Tongue (tissue), 2 donors: ENCODE results near the gene ST8SIA6. TPM values are rescaled to one million over a fixed set of nuclear protein-coding genes. Genes with fewer than 3 reads are reported as not detected.
"Not testable (repeated sequence)": the region's sequence is repeated elsewhere in the genome, so short reads cannot be mapped to it uniquely, and the experiment has no call there.

Experiments used
- DNase-seq: peaks from one replicate; pipeline ENCODE4 v3.0.0-alpha.2; 2015
- total RNA-seq: library from RNA; depleted of rRNA; stranded (reverse); fragments of >200 nt; gene quantifications from one replicate; pipeline ENCODE4 v1.2.3, GENCODE V29; 2014

Gene ST8SIA6
- 2.9 TPM for total RNA-seq

DNA sequence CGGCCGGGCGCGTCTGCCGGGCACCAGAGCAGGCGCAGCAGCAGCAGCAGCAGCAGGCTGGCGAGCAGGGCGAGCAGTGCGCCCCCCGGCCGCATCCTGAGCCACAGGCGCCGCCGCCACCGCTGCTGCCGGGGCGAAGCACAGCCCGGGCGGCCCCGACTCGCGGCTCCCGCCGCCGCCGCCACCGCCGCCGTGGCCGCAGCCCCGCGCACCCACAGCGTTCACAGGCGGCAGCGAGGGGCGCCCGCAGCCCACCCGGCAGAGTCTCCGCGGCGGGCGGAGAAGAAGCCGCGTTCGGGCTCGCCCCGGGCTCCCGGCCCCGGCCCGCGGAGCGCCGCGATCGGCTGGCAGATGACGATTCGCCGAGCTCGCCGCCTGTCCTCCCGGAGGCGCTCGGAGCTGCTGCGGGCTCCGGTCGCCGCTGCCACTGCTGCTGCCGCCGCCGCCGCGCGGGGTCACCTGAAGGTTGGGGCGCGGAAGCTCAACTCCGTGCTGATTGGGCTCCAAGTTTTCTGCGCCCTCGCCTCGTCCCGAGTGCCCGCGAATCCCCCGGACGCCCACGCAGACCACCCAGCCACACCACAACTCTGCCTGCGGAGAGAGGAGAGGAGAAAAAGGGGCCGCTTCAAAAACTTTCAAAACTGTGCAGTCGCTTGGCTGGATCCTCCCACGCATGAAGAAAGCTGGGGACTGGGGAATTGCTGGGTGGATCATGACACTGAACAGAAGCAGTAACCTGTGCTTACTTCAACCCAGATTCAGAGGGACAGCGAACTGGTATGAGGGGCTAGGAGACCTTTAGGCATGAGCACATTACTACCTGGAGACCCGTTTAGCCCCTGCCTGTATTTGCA, at the start of gene ST8SIA6:
TSS of gene ST8SIA6 (minus strand) at position 435 of the 854 bp plus-strand sequence. CDS start at position 95, 340 bp downstream.
- DNase-seq = peak; percentile 71

DNA sequence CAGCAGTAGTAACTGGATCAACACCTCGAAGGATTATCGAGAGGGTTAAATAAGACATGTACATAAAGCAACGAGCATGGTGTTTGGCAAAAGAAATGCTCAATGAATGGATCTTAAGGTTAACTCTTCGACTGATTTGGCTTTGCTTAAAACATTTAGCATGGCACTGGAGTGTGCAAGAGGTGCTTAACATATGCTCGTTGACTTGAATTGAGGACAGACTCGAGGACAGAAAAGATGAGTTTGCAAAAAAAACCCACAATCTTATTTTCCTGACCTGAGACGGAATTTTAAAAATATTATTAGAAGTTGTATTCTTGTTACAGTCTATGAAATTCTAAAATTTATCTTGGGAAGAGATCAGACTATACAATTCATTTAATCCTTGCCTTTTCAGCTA, 49.4 kb upstream of the ST8SIA6 start:
- DNase-seq = no peak

DNA sequence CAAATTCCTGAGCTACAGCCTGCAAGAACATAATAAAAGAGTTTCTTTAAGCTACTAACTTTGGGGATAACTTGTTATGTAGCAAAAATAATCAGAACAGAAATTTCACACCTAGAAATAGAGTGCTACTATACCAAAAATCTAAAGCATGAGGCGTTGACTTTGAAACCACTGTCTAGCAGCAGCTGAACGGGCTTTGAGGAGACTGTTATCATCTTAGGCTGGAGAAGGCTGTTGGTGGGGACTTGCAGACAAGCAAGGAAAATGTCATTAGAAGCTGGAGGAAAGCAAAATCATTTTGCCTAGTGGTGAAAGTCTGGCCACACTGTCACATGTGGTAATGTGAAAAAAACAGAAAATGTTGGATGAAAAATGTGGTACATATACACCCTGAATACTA, 48.4 kb upstream of the ST8SIA6 start:
- DNase-seq = no peak

DNA sequence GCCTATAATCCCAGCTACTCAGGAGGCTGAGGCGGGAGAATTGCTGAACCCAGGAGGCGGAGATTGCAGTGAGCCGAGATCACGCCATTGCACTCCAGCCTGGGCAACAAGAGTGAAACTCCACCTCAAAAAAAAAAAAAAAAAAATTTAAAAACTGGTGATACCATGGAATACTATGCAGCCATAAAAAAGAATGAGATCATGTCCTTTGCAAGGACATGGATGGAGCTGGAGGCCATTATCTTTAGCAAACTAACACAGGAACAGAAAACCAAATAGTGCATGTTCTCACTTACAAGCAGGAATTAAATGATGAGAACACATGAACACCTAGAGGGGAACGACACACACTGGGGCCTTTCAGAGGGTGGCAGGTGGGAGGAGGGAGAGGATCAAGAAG, 44.6 kb upstream of the ST8SIA6 start:
- not testable (repeated sequence) for DNase-seq

DNA sequence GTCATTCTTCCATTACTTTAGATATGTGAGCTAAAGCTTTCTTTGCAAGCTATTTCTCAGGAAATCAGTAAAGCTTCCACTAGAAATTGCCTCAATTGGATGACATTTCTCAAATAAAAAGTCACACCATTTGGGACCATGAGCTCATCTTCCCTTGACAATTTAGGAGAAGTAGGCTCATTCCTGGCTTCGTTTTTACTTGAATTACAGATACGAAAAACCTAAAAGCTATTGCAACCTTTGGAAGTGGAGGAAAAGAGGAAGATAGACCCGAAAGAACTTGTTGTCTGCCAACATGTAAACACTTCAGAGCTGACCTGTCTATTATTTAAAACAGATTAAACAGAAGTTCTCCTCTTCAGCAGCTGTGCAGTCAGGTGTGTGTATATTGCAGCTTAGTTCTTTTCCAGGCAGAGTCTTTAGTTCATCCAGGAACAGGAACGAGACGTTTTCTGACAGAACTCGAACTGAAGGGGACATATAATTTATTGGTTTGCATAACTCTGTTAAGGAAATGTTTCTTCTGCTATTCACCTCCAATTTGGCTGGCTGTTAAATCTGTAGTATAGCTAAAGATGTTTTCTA, 43.1 kb upstream of the ST8SIA6 start:
- DNase-seq = peak; percentile 52

DNA sequence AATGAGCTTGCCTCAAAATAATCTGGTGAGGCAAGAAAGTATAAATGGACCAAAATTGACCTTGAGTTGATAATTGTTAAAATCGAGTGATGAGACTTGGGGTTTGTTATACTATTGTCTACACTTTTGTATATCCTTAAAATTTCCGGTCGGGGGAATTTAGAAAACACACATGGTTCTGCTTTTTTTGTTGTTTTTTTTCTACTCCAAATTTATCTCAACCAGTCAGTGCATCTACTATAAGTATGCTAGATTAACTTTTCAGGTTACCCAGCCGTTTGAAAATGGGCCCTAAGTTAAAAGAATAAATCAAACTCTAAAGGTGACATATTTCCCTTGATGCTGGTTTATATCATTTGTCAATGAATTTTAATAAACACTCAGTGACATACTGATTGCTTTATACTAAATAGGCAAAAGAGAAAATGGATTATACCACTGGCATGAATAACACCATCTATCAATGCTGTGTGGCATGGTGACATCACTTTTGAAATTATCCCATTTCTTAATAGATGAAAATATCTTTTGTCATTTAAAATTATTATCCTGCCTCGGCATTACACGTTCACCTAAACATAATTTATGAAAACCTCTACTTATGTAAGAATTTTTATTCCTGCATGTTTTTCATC, 40.3 kb upstream of the ST8SIA6 start:
- no peak for DNase-seq

- no peak for DNase-seq
Measured at GRCh38 chr10:17488848-17489247, 34.5 kb upstream of the ST8SIA6 start.

- DNase-seq = no peak
Measured at GRCh38 chr10:17483079-17483478, 28.7 kb upstream of the ST8SIA6 start.

- DNase-seq = no peak
Measured at GRCh38 chr10:17479822-17480221, 25.4 kb upstream of the ST8SIA6 start.

GRCh38 chr10:17479015-17479615, 24.7 kb upstream of the ST8SIA6 start:
- DNase-seq = no peak

DNA sequence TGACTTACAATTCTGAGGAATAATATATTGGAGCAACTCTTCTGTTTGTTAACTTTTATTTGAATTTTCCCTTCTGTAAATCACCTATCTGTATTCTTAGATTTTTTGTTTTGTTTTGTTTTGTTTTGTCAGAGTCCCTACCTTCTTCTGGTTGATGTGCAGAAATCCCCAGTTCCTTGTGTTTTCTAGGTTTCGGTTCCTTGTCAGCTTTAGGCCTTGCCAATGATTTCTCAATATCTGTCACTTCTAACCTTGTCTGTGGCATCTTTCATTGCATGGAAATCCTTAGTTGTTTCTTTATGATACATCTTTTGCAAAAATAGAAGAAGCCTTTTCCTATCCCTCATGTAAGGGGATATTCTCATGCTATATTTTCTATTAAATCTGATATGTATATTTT, 21.7 kb upstream of the ST8SIA6 start:
- no peak for DNase-seq

DNA sequence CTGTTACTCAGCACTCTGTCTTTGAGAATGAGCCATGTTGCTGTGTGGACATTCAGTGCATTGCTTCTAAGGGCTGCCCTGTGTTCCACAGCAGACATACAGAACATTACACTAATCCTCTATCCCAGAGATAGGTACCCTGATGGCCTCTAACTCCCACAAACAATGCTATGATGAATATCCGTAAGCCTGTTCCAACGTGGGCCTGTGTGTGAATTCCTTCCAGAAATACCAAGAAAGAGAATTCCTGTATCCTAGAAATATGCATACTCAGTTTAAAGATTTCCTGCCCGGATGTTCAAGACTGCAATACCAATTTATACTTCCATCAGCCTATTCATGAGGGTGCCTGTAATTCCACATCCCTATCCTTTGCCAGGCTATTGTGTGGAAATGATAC, 21.3 kb upstream of the ST8SIA6 start:
- no peak for DNase-seq

GRCh38 chr10:17474595-17475323, 20.4 kb upstream of the ST8SIA6 start:
- peak; percentile 41 for DNase-seq

- no peak for DNase-seq
Measured at GRCh38 chr10:17473228-17473950, 19.0 kb upstream of the ST8SIA6 start.

GRCh38 chr10:17472481-17473227, 18.3 kb upstream of the ST8SIA6 start:
- no peak for DNase-seq

DNA sequence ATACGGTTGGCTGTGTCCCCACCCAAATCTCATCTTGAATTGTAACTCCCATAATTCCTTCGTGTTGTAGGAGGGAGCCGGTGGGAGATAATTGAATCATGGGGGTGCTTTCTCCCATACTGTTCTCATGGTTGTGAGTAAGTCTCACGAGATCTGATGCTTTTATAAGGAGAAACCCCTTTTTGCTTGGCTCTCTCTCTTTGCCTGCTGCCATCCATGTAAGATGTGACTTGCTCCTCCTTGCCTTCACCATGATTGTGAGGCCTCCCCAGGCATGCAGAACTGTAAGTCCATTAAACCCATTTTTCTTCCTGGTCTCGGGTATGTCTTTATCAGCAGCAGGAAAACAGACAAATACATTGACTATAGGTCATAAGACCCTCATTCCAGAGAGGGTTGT, 15.9 kb upstream of the ST8SIA6 start:
- DNase-seq = no peak

- DNase-seq = no peak
Measured at GRCh38 chr10:17465328-17466125, 11.1 kb upstream of the ST8SIA6 start.

GRCh38 chr10:17464545-17464944, 10.2 kb upstream of the ST8SIA6 start:
- DNase-seq = no peak

GRCh38 chr10:17460756-17461155, 6.4 kb upstream of the ST8SIA6 start:
- DNase-seq = peak; percentile 13

DNA sequence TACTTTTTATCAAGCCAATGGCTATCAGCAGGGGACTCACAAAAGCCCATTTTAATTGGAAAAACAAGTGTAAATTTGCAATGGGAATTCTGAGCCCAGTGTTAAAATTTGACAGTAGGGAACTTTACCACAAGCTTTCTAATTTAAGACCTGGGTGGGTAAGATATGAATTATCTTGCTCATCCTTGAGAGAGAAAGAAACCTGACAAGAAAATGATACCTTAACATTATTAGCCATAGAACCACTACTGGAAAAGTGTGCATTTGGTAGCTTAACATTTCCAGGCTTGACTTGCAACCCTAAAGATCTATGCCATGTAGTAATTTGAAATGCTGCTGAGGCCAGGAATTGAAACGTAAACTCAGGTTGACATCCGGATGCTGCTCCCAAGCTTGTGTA, 2.7 kb upstream of the ST8SIA6 start:
- no peak for DNase-seq
